ENCODE measurements around the gene VTI1A. TPM values are rescaled to one million over a fixed set of nuclear protein-coding genes. Genes with fewer than 3 reads are reported as not detected.

VTI1A gene
- total and polyA plus RNA-seq, 2 experiments from 2014 or later = 20.4 to 39.8 TPM

GRCh38 chr10:112520914-112521313, 73.9 kb downstream of the VTI1A start:
- no peaks in the 10 kb centered on the region for H3K9me3 ChIP-seq (ENCODE audit: low read depth)
- no peaks in the 10 kb centered on the region for H4K20me1 ChIP-seq (ENCODE audit: insufficient read depth, poor library complexity, severe bottlenecking)
- H2AFZ ChIP-seq = no peak overlapping the region
- H3K4me1 ChIP-seq (ENCODE audit: insufficient read depth) = peaks cover 3% of the 10 kb centered on the region
- H3K27ac ChIP-seq = no peak overlapping the region
- no peak for DNase-seq (ENCODE audit: low spot score)
- WGBS (ENCODE audit: low lambda C conversion rate, missing lambda C conversion rate) = 58% methylated on average over 1 of the region's 1 CpG
- TF ChIP-seq EZH2 (IDR thresholded peaks at IDR 0.05; ENCODE audit: borderline replicate concordance) = no peak
- no peak for TF ChIP-seq EZH2phosphoT487 (IDR thresholded peaks at IDR 0.05; ENCODE audit: low read depth, severe bottlenecking, unreplicated experiment)
- TF ChIP-seq CTCF (IDR thresholded peaks at IDR 0.05; ENCODE audit: poor library complexity) = no peak
- no peak overlapping the region for H3K4me3 ChIP-seq
- H3K36me3 ChIP-seq (replicated peaks; ENCODE audit: insufficient read depth, low read depth) = no peaks in the 10 kb centered on the region
- H3K9me2 ChIP-seq (replicated peaks; ENCODE audit: insufficient read depth) = no peaks in the 10 kb centered on the region
- H3K79me2 ChIP-seq = no peaks in the 10 kb centered on the region
- H3K27me3 ChIP-seq = no peaks in the 10 kb centered on the region
- H3K4me2 ChIP-seq = no peak overlapping the region

GRCh38 chr10:112524641-112525040, 77.6 kb downstream of the VTI1A start:
- no peak for TF ChIP-seq CTCF (IDR thresholded peaks at IDR 0.05; ENCODE audit: poor library complexity)
- no peak for TF ChIP-seq EZH2phosphoT487 (IDR thresholded peaks at IDR 0.05; ENCODE audit: low read depth, severe bottlenecking, unreplicated experiment)
- no peak for TF ChIP-seq EZH2 (IDR thresholded peaks at IDR 0.05; ENCODE audit: borderline replicate concordance)
- H3K9me3 ChIP-seq (ENCODE audit: low read depth) = no peaks in the 10 kb centered on the region
- no peak overlapping the region for H3K27ac ChIP-seq
- peaks cover 4% of the 10 kb centered on the region for H3K4me1 ChIP-seq (ENCODE audit: insufficient read depth)
- no peak overlapping the region for H2AFZ ChIP-seq
- no peaks in the 10 kb centered on the region for H4K20me1 ChIP-seq (ENCODE audit: insufficient read depth, poor library complexity, severe bottlenecking)
- no peaks in the 10 kb centered on the region for H3K36me3 ChIP-seq (replicated peaks; ENCODE audit: insufficient read depth, low read depth)
- H3K4me3 ChIP-seq = no peak overlapping the region
- no peaks in the 10 kb centered on the region for H3K79me2 ChIP-seq
- no peak for DNase-seq (ENCODE audit: low spot score)
- no peaks in the 10 kb centered on the region for H3K9me2 ChIP-seq (replicated peaks; ENCODE audit: insufficient read depth)
- H3K27me3 ChIP-seq = no peaks in the 10 kb centered on the region
- no peak overlapping the region for H3K4me2 ChIP-seq

GRCh38 chr10:112525200-112525599, 78.2 kb downstream of the VTI1A start:
- no peaks in the 10 kb centered on the region for H3K9me3 ChIP-seq (ENCODE audit: low read depth)
- TF ChIP-seq CTCF (IDR thresholded peaks at IDR 0.05; ENCODE audit: poor library complexity) = no peak
- TF ChIP-seq EZH2 (IDR thresholded peaks at IDR 0.05; ENCODE audit: borderline replicate concordance) = no peak
- TF ChIP-seq EZH2phosphoT487 (IDR thresholded peaks at IDR 0.05; ENCODE audit: low read depth, severe bottlenecking, unreplicated experiment) = no peak
- peaks cover 4% of the 10 kb centered on the region for H3K4me1 ChIP-seq (ENCODE audit: insufficient read depth)
- H3K79me2 ChIP-seq = no peaks in the 10 kb centered on the region
- no peaks in the 10 kb centered on the region for H3K36me3 ChIP-seq (replicated peaks; ENCODE audit: insufficient read depth, low read depth)
- H3K4me2 ChIP-seq = no peak overlapping the region
- no peaks in the 10 kb centered on the region for H3K9me2 ChIP-seq (replicated peaks; ENCODE audit: insufficient read depth)
- no peaks in the 10 kb centered on the region for H3K27me3 ChIP-seq
- no peak overlapping the region for H2AFZ ChIP-seq
- H3K4me3 ChIP-seq = no peak overlapping the region
- no peak overlapping the region for H3K27ac ChIP-seq
- no peaks in the 10 kb centered on the region for H4K20me1 ChIP-seq (ENCODE audit: insufficient read depth, poor library complexity, severe bottlenecking)
- no peak for DNase-seq (ENCODE audit: low spot score)
- 65% methylated on average over 3 of the region's 3 CpGs for WGBS (ENCODE audit: low lambda C conversion rate, missing lambda C conversion rate)

GRCh38 chr10:112526139-112526538, 79.1 kb downstream of the VTI1A start:
- no peak overlapping the region for H3K27ac ChIP-seq
- no peaks in the 10 kb centered on the region for H3K27me3 ChIP-seq
- H3K4me3 ChIP-seq = no peak overlapping the region
- H3K4me1 ChIP-seq (ENCODE audit: insufficient read depth) = peaks cover 4% of the 10 kb centered on the region
- no peaks in the 10 kb centered on the region for H3K9me3 ChIP-seq (ENCODE audit: low read depth)
- 50% methylated on average over 3 of the region's 3 CpGs for WGBS (ENCODE audit: low lambda C conversion rate, missing lambda C conversion rate)
- no peak overlapping the region for H2AFZ ChIP-seq
- no peaks in the 10 kb centered on the region for H4K20me1 ChIP-seq (ENCODE audit: insufficient read depth, poor library complexity, severe bottlenecking)
- no peaks in the 10 kb centered on the region for H3K79me2 ChIP-seq
- no peak for DNase-seq (ENCODE audit: low spot score)
- H3K36me3 ChIP-seq (replicated peaks; ENCODE audit: insufficient read depth, low read depth) = no peaks in the 10 kb centered on the region
- H3K9me2 ChIP-seq (replicated peaks; ENCODE audit: insufficient read depth) = no peaks in the 10 kb centered on the region
- H3K4me2 ChIP-seq = no peak overlapping the region
- TF ChIP-seq EZH2 (IDR thresholded peaks at IDR 0.05; ENCODE audit: borderline replicate concordance) (no peak), EZH2phosphoT487 (IDR thresholded peaks at IDR 0.05; ENCODE audit: low read depth, severe bottlenecking, unreplicated experiment) (no peak), CTCF (IDR thresholded peaks at IDR 0.05; ENCODE audit: poor library complexity) (no peak)
